SKM-1 treated with dmso at 0.1 percent for 144 hours (cell line): ENCODE results near the gene NEDD4.
"Not testable (repeated sequence)": the region's sequence is repeated elsewhere in the genome, so short reads cannot be mapped to it uniquely, and the experiment has no call there.

Experiments used
- DNase-seq: peaks from one replicate; lab custom pipeline; 2025; ENCODE audit not compliant: unreplicated experiment; lab: John Stamatoyannopoulos, UW

The NEDD4 gene

GRCh38 chr15:55959744-55960447 is 33.5 kb downstream of the NEDD4 start:
- DNase-seq = no peak

- no peak for DNase-seq
These were observed 35.1 kb downstream of the NEDD4 start for GRCh38 chr15:55958349-55958748.

GRCh38 chr15:55954862-55955605 is 38.4 kb downstream of the NEDD4 start:
- no peak for DNase-seq

GRCh38 chr15:55952501-55953274 is 40.7 kb downstream of the NEDD4 start:
- not testable (repeated sequence) for DNase-seq

GRCh38 chr15:55944606-55945005 is 48.8 kb downstream of the NEDD4 start:
- DNase-seq = not testable (repeated sequence)

- peak; percentile 95 for DNase-seq
These were observed 51.1 kb downstream of the NEDD4 start for GRCh38 chr15:55942332-55942731.

- no peak for DNase-seq
These were observed 56.4 kb downstream of the NEDD4 start for GRCh38 chr15:55937040-55937439.

- no peak for DNase-seq
These were observed 64.5 kb downstream of the NEDD4 start for GRCh38 chr15:55928955-55929354.

- DNase-seq = no peak
These were observed 71.7 kb downstream of the NEDD4 start for GRCh38 chr15:55921744-55922143.

GRCh38 chr15:55917881-55918296 is 75.5 kb downstream of the NEDD4 start:
- peak; percentile 38 for DNase-seq

- no peak for DNase-seq
These were observed 76.6 kb downstream of the NEDD4 start for GRCh38 chr15:55916666-55917409.

- no peak for DNase-seq
These were observed 77.4 kb downstream of the NEDD4 start for GRCh38 chr15:55915876-55916567.

- DNase-seq = no peak
These were observed 78.2 kb downstream of the NEDD4 start for GRCh38 chr15:55915221-55915620.

GRCh38 chr15:55914446-55914845 is 79.0 kb downstream of the NEDD4 start:
- DNase-seq = no peak

- DNase-seq = no peak
These were observed 80.4 kb downstream of the NEDD4 start for GRCh38 chr15:55912982-55913381.

GRCh38 chr15:55909036-55909811 is 84.2 kb downstream of the NEDD4 start:
- no peak for DNase-seq

GRCh38 chr15:55907797-55908196 is 85.6 kb downstream of the NEDD4 start:
- DNase-seq = no peak

- DNase-seq = no peak
These were observed 90.4 kb downstream of the NEDD4 start for GRCh38 chr15:55902981-55903380.

- DNase-seq = no peak
These were observed 93.4 kb downstream of the NEDD4 start for GRCh38 chr15:55900019-55900418.

GRCh38 chr15:55899537-55899936 is 93.9 kb downstream of the NEDD4 start:
- no peak for DNase-seq
